Caco-2 (cell line): Measurements from ENCODE around the gene FAM107B. TPM values are rescaled to one million over a fixed set of nuclear protein-coding genes. Genes with fewer than 3 reads are reported as not detected.
A peak's percentile ranks its signal among the peaks of the same experiment; 100 is the strongest.

Experiments
- BruUV-seq: library from RNA; stranded (reverse); fragments of 400-500 nt; replicated peaks from 2 replicates; lab custom pipeline; 2021; lab: Mats Ljungman, UMichigan
- CTCF ChIA-PET: fragments of 300-600 bp; sonication (Branson Sonifier 250); formaldehyde crosslinking; loops from one replicate; lab custom pipeline; 2022; ENCODE audit warnings: antibody characterized with exemption; lab: Charles Lee
- POLR2A ChIA-PET: fragments of 300-600 bp; sonication (Branson Sonifier 250); formaldehyde crosslinking; loops from one replicate; lab custom pipeline; 2022; ENCODE audit warnings: antibody characterized with exemption; lab: Charles Lee
- DNase-seq, 2 experiments: peaks; one replicate each; pipeline versions ENCODE4 v3.0.0 to v3.0.0-alpha.2; 2020 to 2022
- H3K27me3 ChIP-seq: replicated peaks from 2 replicates; pipeline ENCODE4 v1.6.0; 2011; ENCODE audit warnings: low read length; ENCODE audit not compliant: control insufficient read depth, insufficient read depth
- H3K36me3 ChIP-seq: 2 replicates; pipeline ENCODE4 v1.5.1; 2011; ENCODE audit warnings: low read length; ENCODE audit not compliant: control insufficient read depth, insufficient read depth
- H3K4me1 ChIP-seq: fragments of 250-450 bp; sonication (Bioruptor Pico); 2 replicates; pipeline ENCODE4 v1.5.1; 2020; ENCODE audit warnings: mild to moderate bottlenecking
- H3K4me3 ChIP-seq: 2 replicates; pipeline ENCODE4 v1.5.1; 2011; ENCODE audit warnings: low read depth, mild to moderate bottlenecking, control low read depth, low read length
- H3K9me3 ChIP-seq: fragments of 250-450 bp; sonication (Bioruptor Pico); 2 replicates; pipeline ENCODE4 v1.5.1; 2020; ENCODE audit warnings: mild to moderate bottlenecking, moderate library complexity
- H3K27ac Mint-ChIP-seq: one replicate; pipeline ENCODE4 v1.8.0; 2022; ENCODE audit warnings: mixed read lengths; ENCODE audit not compliant: unreplicated experiment
- H3K27me3 Mint-ChIP-seq: one replicate; pipeline ENCODE4 v1.8.0; 2022; ENCODE audit warnings: mixed read lengths; ENCODE audit not compliant: insufficient read depth, unreplicated experiment
- H3K36me3 Mint-ChIP-seq: one replicate; pipeline ENCODE4 v1.8.0; 2022; ENCODE audit warnings: mild to moderate bottlenecking, mixed read lengths; ENCODE audit not compliant: insufficient read depth, unreplicated experiment
- H3K4me1 Mint-ChIP-seq: one replicate; pipeline ENCODE4 v1.8.0; 2022; ENCODE audit warnings: low read depth, mixed read lengths; ENCODE audit not compliant: unreplicated experiment
- H3K4me3 Mint-ChIP-seq: one replicate; pipeline ENCODE4 v1.8.0; 2022; ENCODE audit warnings: mild to moderate bottlenecking, moderate library complexity, mixed read lengths; ENCODE audit not compliant: unreplicated experiment
- H3K9me3 Mint-ChIP-seq: one replicate; pipeline ENCODE4 v1.8.0; 2022; ENCODE audit warnings: mixed read lengths; ENCODE audit not compliant: unreplicated experiment
- CTCF ChIP-seq, 2 experiments: fragments of 200-600 bp in 1 of 2; IDR thresholded peaks; 1 replicate in 1 of 2; 2 replicates in 1 of 2; pipeline versions ENCODE4 v1.5.1 to v1.8.0; 2011 to 2022; ENCODE audit warnings: antibody characterized with exemption in 1 of 2, control low read depth in 1 of 2, inconsistent platforms in 1 of 2, low read depth in 1 of 2, low read length in 1 of 2, mild to moderate bottlenecking in 1 of 2, moderate library complexity in 1 of 2; ENCODE audit not compliant: insufficient read depth in 1 of 2, severe bottlenecking in 1 of 2, unreplicated experiment in 1 of 2
- intact Hi-C: fragments of 100-400 bp; cut with micrococcal nuclease; formaldehyde crosslinking; loops from one replicate; pipeline ENCODE4 v1.10.0; 2022; ENCODE audit not compliant: unreplicated experiment
- total RNA-seq: library from RNA; stranded (reverse); gene quantifications from 2 replicates; pipeline ENCODE4 v1.2.3, GENCODE V29; 2022

Gene FAM107B
- total RNA-seq, 1 experiment from 2014 or later: 206 TPM

DNA sequence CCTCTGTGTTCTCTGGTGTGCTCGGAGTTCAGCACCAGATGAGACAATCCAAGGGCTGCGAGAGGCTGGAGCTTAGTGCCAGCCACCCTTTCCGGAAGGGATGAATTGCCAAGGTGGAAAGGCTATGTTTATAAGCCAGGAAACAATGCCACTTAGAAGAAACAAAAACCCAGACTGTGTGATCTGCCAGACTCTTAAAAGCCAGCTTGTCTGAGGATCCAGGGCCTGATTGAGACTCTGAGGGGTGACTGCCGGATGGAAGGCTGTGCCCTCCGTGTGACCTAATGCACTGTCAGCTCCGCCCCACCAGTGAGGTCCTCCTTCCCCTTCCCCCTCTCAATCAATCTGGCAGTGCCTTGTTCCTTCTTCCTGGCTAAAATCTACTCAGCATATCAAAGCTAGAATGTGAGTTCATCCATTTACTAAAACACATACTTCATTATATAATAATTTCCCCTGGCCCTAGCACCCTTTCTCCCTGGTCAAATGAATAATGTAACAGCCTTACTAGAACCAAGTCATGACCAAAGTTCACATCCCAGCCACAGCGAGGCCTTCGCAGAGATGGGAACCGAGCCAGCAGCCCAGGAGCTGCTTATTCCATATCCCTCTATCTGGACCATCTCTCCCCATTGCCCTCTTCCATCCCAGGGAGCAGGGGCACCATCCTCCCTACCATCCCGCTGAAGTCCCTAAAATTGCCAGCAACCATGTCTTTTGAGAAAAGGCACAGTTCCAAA is 25.5 kb downstream of the FAM107B start:
- Mint-ChIP-seq H3K27me3 (no peaks in the 10 kb centered on the region), H3K27ac (no peak overlapping the region), H3K36me3 (no peaks in the 10 kb centered on the region), H3K4me1 (peaks cover 8% of the 10 kb centered on the region), H3K4me3 (no peak overlapping the region), H3K9me3 (peaks cover 27% of the 10 kb centered on the region)
- POLR2A ChIA-PET: interaction anchor here (0.6 kb wide), 1 partner anchor 16 kb away, joined by 3 read pairs; no protein-coding TSS in a partner anchor
- BruUV-seq: no TSS peak
- TF ChIP-seq CTCF (IDR thresholded peaks at IDR 0.05; ENCODE audit: insufficient read depth in 1 of 2, low read depth in 1 of 2, low read length in 1 of 2, severe bottlenecking in 1 of 2, unreplicated experiment in 1 of 2): no peak
- Histone ChIP-seq H3K9me3 (no peaks in the 10 kb centered on the region), H3K27me3 (no peaks in the 10 kb centered on the region), H3K4me3 (no peak overlapping the region), H3K36me3 (no peaks in the 10 kb centered on the region), H3K4me1 (peaks cover 10% of the 10 kb centered on the region)
- CTCF ChIA-PET: no interaction called here
- intact Hi-C loops: no loop called here
- no peak for DNase-seq

DNA sequence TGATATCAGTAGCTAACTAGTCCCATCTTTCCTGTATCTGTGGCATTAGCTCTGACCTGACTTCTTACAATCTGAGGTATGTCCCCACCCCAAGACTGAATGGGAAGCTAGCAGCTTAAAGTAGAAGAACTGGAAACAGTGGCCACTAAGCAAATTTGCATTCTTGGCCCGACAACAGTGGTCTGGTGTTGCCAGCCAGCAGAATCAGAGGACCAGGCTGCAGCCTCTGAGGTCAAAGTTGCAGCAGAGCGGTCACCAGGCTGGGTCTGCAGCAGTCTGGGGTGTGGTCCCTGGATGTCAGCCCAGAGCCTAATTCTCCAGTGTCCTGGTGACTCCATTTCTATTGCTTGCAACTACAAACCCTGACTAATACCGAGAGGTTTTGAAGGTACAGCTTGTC is 26.3 kb downstream of the FAM107B start:
- no peak for TF ChIP-seq CTCF (IDR thresholded peaks at IDR 0.05; ENCODE audit: insufficient read depth in 1 of 2, low read depth in 1 of 2, low read length in 1 of 2, severe bottlenecking in 1 of 2, unreplicated experiment in 1 of 2)
- Histone ChIP-seq H3K27me3 (no peaks in the 10 kb centered on the region), H3K9me3 (no peaks in the 10 kb centered on the region; the same call in 1 of the 2 replicates), H3K4me3 (no peak overlapping the region), H3K4me1 (peaks cover 11% of the 10 kb centered on the region), H3K36me3 (no peaks in the 10 kb centered on the region)
- H3K9me3 Mint-ChIP-seq: peaks cover 34% of the 10 kb centered on the region
- no peaks in the 10 kb centered on the region for H3K36me3 Mint-ChIP-seq
- H3K4me1 Mint-ChIP-seq: peaks cover 8% of the 10 kb centered on the region
- no peak overlapping the region for H3K27ac Mint-ChIP-seq
- no peak overlapping the region for H3K4me3 Mint-ChIP-seq
- CTCF ChIA-PET: no interaction called here
- POLR2A ChIA-PET: interaction anchor here (0.6 kb wide), 1 partner anchor 17 kb away, joined by 3 read pairs; no protein-coding TSS in a partner anchor
- no peaks in the 10 kb centered on the region for H3K27me3 Mint-ChIP-seq
- intact Hi-C loops: no loop called here
- DNase-seq: peak; percentile 39 to 50
- no TSS peak for BruUV-seq

DNA sequence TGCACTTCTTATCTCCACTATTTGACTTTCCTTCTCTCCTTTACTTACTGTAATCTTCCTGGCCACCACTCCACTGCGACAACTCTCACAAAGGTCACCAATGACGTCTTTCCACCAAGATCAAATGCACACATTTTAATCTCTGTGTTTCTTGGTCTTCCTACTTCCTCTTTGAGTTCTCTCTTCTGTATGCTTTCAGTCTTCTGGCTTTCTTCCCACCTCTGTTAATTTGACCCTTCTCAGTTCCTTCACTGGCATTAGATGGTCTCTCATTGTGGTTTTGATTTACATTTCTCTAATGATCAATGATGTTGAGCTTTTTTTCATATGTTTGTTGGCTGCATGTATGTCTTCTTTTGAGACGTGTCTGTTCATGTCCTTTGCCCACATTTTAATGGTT is 31.9 kb downstream of the FAM107B start:
- DNase-seq: peak; percentile 21 to 55
- no peak overlapping the region for H3K4me3 Mint-ChIP-seq
- no peak for TF ChIP-seq CTCF (IDR thresholded peaks at IDR 0.05; ENCODE audit: insufficient read depth in 1 of 2, low read depth in 1 of 2, low read length in 1 of 2, severe bottlenecking in 1 of 2, unreplicated experiment in 1 of 2)
- Histone ChIP-seq H3K4me1 (peaks cover 42% of the 10 kb centered on the region), H3K36me3 (no peaks in the 10 kb centered on the region), H3K27me3 (no peaks in the 10 kb centered on the region), H3K4me3 (no peak overlapping the region), H3K9me3 (peaks cover 13% of the 10 kb centered on the region; the same call in 1 of the 2 replicates)
- peaks cover 18% of the 10 kb centered on the region for H3K4me1 Mint-ChIP-seq
- CTCF ChIA-PET: no interaction called here
- intact Hi-C loops: no loop called here
- no peaks in the 10 kb centered on the region for H3K27me3 Mint-ChIP-seq
- H3K9me3 Mint-ChIP-seq: peaks cover 50% of the 10 kb centered on the region
- peak overlapping the region; percentile 0 for H3K27ac Mint-ChIP-seq
- BruUV-seq: no TSS peak
- POLR2A ChIA-PET: no interaction called here
- H3K36me3 Mint-ChIP-seq: peaks cover 5% of the 10 kb centered on the region
